ENCODE measurements around the gene PDE4D. TPM values are rescaled to one million over a fixed set of nuclear protein-coding genes. Genes with fewer than 3 reads are reported as not detected.

Gene PDE4D
- total RNA-seq, 1 donor from 2014 or later, result 81.0 TPM

DNA sequence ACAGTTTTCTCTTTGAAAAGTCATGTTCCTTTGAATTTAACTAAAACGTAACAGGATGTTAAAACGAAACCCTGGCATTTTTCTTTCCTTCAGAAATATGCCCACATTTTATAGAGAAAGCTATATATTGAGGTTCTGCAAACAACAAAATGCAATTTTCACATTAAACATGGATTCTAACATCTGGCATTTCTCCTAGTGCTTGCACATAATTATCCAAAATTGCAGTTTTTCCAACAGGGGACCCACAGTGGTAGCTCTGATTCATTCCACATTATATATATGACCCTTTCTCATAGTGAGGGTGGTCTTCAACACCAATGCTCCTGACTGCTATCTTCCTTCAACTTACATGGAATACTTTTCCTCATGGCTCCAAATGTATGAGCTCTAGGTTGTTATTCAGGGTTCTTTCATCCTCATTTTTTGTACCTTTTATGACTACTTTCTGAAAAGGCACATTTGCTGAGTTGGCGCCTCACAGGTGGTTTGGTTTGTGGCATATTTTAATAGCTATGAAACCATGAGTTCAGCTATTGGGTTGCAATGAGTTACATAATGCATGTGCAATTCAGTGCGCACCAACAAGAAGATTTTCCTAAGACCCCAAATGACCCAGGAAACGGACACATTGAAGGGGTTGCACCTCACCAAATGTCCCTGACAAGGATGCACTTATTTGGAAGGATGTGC lies 758.9 kb downstream of the PDE4D start:
- intact Hi-C loops (cut with micrococcal nuclease), result no loop called here

DNA sequence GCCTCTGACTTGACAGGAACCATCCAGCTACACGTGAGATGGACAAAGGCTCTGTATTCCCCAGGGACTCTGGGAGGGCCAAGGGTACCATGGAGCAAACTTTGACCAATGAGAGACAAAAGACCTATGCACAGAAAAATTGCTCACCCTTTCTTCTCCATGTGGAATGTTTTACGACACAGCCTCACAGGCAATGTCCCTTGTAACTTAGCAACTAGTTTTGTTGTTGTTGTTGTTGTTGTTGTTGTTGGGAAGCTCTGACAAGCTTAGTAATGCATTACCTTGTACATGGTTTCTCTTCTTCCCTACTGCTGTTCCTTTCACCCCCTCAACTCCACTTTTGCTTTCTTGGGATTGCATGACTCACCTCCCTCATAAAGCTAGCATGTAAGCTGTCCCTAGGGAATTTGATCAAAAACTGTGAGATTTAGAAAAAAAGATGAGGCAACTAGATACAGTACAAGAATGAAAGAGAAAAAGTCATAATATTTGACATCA lies 759.7 kb downstream of the PDE4D start:
- intact Hi-C loops (cut with micrococcal nuclease), result no loop called here

DNA sequence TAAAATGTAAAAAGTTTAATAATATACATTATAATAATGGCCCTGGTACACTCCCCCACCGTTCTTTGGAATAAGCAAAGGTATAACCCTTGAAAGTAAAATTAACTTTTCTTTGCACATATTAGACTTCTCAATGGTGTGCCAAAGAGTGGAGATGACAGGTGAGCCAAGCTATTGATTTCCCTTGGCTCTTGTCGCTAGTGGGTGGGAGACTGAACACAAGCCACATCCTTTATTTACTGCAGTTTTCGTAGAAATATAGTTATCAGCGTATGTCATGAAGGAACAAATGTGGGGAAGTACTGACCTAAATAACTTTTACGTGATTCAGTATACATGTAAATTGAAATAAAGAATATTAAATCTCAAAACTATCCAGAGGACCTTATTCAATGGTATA lies 761.4 kb downstream of the PDE4D start:
- intact Hi-C loops (cut with micrococcal nuclease), result no loop called here

DNA sequence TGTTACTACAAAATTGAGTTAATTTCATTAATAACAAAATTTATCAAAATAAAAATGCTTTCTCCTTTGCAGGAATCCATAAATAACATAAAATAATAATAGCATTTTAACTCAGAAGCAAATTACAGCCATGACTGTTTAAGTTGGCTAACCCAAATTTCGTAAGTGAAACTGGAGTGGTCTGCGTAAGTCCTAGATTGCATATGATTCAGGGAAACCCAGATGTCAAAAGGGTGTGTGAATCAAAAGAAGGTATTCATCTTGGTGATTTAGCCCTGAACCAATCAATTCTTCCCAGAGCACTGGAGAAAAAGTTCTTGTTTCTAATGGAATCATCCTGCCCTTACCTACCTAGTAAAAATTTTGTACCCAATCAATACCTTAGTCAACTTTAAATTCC lies 763.1 kb downstream of the PDE4D start:
- intact Hi-C loops (cut with micrococcal nuclease), result no loop called here

DNA sequence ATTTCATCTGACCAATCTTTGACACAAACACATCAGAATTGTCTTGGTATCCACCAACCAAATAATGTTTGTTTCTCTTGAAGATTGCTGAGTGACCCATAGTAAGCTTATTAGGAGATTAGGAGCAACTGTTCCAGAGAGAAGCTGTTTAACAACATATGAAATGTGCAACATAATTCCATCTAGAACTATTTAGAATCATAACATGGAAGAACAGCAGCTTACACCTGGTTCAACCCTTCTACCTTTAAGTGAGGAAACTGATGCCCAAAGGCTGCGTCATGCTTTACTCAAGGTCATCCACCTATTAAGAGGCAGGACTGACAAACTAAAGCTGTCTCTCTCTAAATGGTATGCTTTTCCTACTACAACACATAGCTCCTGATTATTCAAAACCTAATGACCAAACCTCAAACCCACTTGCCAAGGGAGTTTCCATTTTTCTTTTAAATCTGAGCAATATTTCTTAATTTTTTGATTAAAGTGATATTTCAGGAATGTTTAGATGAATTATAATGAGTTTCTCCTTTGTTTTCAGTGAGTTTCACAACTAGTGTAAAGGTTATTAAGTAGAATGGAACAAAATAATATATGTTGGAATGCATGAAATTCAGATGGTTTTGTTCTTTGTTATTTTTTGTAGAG lies 764.8 kb downstream of the PDE4D start:
- intact Hi-C loops (cut with micrococcal nuclease), result loop anchor here (5.0 kb wide), 1 partner anchor 254 kb away; no protein-coding TSS in a partner anchor

DNA sequence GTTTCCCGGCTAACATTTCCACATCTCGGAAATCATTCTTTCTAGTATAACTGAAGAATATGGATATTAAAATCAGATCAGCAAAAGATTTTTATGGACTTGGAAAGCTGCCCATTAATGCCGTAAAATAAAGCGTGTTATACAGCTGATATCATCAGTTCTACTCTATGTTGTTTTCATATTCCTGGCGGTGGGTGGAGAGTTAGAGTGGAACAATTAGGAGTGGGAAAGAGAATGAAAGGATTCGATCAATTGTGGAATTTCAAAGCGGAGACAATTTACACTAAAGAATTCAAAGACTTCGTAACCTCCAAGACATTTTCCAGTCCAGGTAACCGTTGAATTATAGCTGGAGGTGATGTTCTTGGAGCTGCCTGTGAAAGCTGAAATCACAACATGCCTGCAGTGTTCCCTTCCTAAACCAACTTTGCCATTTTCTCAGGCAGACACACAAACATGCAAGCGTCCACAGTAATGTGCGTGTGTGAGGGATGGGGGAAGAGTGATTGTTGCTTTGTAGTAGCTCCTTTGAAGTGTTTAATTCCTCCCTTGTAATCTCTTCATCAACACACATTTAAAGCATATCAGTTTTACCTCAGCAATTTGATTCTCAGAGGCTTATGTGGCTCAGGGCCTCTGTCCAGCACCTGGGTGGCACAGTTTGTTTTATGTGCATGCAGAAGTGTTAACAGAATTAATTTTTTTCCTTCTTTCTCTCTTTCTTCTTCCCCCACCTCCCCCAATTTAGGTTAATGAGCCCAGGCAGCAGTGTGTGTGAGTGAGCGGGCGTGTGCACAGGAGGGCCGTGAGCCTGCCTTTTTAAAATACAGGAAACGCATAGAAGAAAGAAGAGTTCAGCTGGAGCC lies 766.6 kb downstream of the PDE4D start:
- intact Hi-C loops (cut with micrococcal nuclease), result loop anchor here (1.0 to 5.0 kb wide), 7 partner anchors 25 to 1952 kb away; partner anchors contain the start of gene GPBP1

DNA sequence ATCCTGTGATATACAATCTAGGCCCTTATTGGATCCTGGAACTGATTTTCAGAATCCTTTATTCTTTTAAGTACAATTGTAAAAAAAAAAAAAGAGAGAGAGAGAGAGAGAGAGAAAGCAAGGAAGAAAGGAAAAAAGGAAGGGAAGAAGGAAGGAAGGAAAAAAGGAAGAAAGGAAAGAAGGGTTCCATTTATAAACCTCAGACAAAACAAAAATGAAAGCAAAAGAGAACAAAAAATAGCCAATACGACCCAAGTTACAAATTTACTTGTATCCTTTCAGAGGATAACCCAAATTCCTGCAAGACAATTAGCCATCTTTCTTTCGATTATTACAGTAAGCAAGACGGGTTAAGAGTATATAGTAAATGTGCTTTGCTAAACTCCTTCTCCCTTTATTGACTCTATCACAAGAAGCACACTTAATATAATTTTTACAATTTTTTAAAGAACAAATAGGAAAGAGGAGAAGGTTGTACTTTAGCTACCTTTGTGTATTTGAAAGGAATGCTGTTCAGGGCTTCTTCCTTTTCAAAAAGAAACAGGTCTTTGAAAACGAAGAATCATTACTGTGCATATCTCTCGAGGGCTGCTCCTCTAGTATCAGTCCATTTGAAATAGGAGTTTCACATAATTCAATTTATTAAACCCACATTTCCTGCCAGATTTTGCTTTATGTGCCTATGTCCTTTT lies 767.4 kb downstream of the PDE4D start:
- intact Hi-C loops (cut with micrococcal nuclease), result loop anchor here (2.0 to 5.0 kb wide), 2 partner anchors 256 to 1951 kb away; partner anchors contain the start of gene GPBP1

- intact Hi-C loops (cut with micrococcal nuclease), result loop anchor here (2.0 to 5.0 kb wide), 2 partner anchors 257 to 466 kb away; no protein-coding TSS in a partner anchor
Observed at GRCh38 chr5:59125011-59125961, 768.2 kb downstream of the PDE4D start.

- intact Hi-C loops (cut with micrococcal nuclease), result loop anchor here (1.0 to 2.0 kb wide), 3 partner anchors 25 to 467 kb away; no protein-coding TSS in a partner anchor
Observed at GRCh38 chr5:59123595-59124561, 769.6 kb downstream of the PDE4D start.

- intact Hi-C loops (cut with micrococcal nuclease), result no loop called here
Observed at GRCh38 chr5:59119480-59119879, 774.0 kb downstream of the PDE4D start.

DNA sequence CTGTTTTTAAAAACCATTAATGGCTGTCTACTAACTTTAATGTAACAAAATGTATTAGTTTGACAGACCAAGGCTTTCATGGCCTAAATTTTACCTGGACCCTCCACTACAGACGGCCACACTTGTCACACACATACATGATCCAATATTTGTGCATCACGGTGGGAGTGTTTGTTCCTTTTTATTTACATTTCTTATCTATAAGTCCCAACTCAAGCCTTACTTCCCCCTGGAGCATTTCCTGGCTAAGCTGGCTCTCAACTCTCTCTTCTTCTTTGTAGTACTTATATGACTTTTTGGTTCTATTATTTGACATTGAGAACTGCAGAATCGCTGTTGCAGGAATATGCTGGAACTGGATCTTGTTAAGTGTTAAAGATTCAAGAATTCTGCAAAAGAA lies 776.2 kb downstream of the PDE4D start:
- intact Hi-C loops (cut with micrococcal nuclease), result no loop called here

- intact Hi-C loops (cut with micrococcal nuclease), result no loop called here
Observed at GRCh38 chr5:59116231-59116865, 777.2 kb downstream of the PDE4D start.

GRCh38 chr5:59115345-59115744 lies 778.2 kb downstream of the PDE4D start:
- intact Hi-C loops (cut with micrococcal nuclease), result no loop called here

DNA sequence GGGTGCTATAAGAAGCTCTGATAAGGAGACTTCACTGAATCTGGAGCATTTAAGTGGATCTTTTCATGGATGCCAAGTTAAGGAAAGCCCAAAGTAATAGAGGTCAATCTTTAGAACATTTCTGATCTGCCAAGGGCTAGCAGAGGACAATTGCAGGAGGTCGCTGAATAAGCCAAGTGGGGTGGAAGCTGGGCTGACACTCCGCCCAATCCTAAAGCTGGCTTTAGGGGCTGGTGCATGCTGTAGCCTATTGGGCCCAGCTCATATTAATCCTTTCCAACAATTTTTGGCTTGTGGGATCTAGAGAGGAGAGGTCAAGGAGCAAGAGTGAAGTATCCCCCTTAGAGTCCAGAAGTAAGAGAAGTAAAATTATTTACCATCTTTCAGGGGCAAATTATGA lies 784.1 kb downstream of the PDE4D start:
- intact Hi-C loops (cut with micrococcal nuclease), result no loop called here

- intact Hi-C loops (cut with micrococcal nuclease), result loop anchor here (1.0 kb wide), 1 partner anchor 8 kb away; no protein-coding TSS in a partner anchor
Observed at GRCh38 chr5:59107692-59108091, 785.8 kb downstream of the PDE4D start.

GRCh38 chr5:59104400-59105127 lies 789.0 kb downstream of the PDE4D start:
- intact Hi-C loops (cut with micrococcal nuclease), result loop anchor here (1.0 kb wide), 1 partner anchor 14 kb away; no protein-coding TSS in a partner anchor

GRCh38 chr5:59103303-59103702 lies 790.2 kb downstream of the PDE4D start:
- intact Hi-C loops (cut with micrococcal nuclease), result no loop called here
